ENCODE results near the gene CNR2. TPM values are rescaled to one million over a fixed set of nuclear protein-coding genes. Genes with fewer than 3 reads are reported as not detected.

CNR2 gene
- total RNA-seq, 1 experiment from 2014 or later = not detected

DNA sequence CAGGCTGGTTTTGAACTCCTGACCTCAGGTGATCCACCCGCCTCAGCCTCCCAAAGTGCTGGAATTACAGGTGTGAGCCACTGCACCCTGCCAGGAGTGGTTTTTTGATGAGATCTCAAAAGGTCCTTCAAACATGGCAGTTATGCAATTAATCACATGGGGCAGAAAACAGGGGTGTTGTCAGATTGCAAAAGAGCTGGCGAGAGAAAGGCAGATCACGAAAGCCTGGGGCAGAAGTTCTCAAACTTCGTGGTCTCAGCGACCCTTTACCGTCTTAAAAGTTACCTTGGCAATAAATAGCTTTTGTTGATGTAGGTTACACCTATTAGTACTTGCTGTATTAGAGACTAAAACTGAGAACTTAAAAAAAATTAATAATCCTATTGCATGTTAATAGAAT, 16.1 kb downstream of the CNR2 start:
- Mint-ChIP-seq H3K36me3 (ENCODE audit: insufficient read depth in 1 of 3, low read depth in 3 of 3) (no peaks in the 10 kb centered on the region), H3K27me3 (ENCODE audit: low read depth) (peaks cover 38% of the 10 kb centered on the region), H3K4me3 (no peak overlapping the region), H3K27ac (no peak overlapping the region), H3K9me3 (no peaks in the 10 kb centered on the region), H3K4me1 (peaks cover 5 to 12% of the 10 kb centered on the region in 2 experiments)
- no peak overlapping the region for H2BK12ac ChIP-seq (ENCODE audit: insufficient read length, low read depth, low read length)
- H3T11ph ChIP-seq (ENCODE audit: low read length) = no peak overlapping the region
- H2BK15ac ChIP-seq (ENCODE audit: low read depth, low read length) = no peak overlapping the region
- no peak overlapping the region for H2BK120ac ChIP-seq (ENCODE audit: low read depth, low read length, poor library complexity, severe bottlenecking)
- H4K8ac ChIP-seq (replicated peaks; ENCODE audit: insufficient read length, low read depth, low read length) = no peak overlapping the region
- H3K56ac ChIP-seq (ENCODE audit: insufficient read length, low read depth, low read length) = no peak overlapping the region
- no peak overlapping the region for H2BK20ac ChIP-seq (ENCODE audit: low read depth, low read length, poor library complexity, severe bottlenecking)
- no peak overlapping the region for H2AK5ac ChIP-seq (ENCODE audit: insufficient read length, low read length)
- no peak overlapping the region for H2AFZ ChIP-seq (ENCODE audit: low read length)
- no peak overlapping the region for H3K14ac ChIP-seq (ENCODE audit: insufficient read depth, low read length)
- H3K4me2 ChIP-seq (ENCODE audit: insufficient read depth, insufficient read length, low read length) = no peak overlapping the region
- H3K27ac ChIP-seq (ENCODE audit: insufficient read length, low read depth, low read length) = no peak overlapping the region
- H4K91ac ChIP-seq (ENCODE audit: insufficient read length, low read depth, low read length) = no peak overlapping the region
- H2BK5ac ChIP-seq (ENCODE audit: insufficient read length, low read length) = no peak overlapping the region
- TF ChIP-seq CTCF (conservative IDR thresholded peaks at IDR 0.05) = no peak
- no peaks in the 10 kb centered on the region for H4K20me1 ChIP-seq (ENCODE audit: control insufficient read depth, insufficient read depth, insufficient read length)
- no peak overlapping the region for H3K9ac ChIP-seq (ENCODE audit: extremely low read depth, insufficient read length, low read length)
- no peak overlapping the region for H3K4ac ChIP-seq (ENCODE audit: low read depth, low read length)
- DNase-seq = no peak
- H3K23me2 ChIP-seq (ENCODE audit: insufficient read length, low read depth, low read length, poor library complexity, severe bottlenecking) = no peaks in the 10 kb centered on the region
- H3K9me3 ChIP-seq (ENCODE audit: control insufficient read depth, low read depth, low read length) = no peaks in the 10 kb centered on the region
- no peaks in the 10 kb centered on the region for H3K79me2 ChIP-seq (ENCODE audit: insufficient read depth, low read length)
- no peak overlapping the region for H3K18ac ChIP-seq (ENCODE audit: insufficient read length, low read depth, low read length)
- H3K27me3 ChIP-seq (ENCODE audit: insufficient read depth, low read length) = no peaks in the 10 kb centered on the region
- WGBS (ENCODE audit: extremely low coverage, insufficient read length, low lambda C conversion rate) = no CpG with 5 or more reads among the region's 6 CpGs
- no peaks in the 10 kb centered on the region for H3K79me1 ChIP-seq (ENCODE audit: insufficient read depth, low read depth, low read length, poor library complexity, severe bottlenecking)
- H3K23ac ChIP-seq (ENCODE audit: insufficient read length, low read depth, low read length) = no peak overlapping the region
- H4K5ac ChIP-seq (ENCODE audit: insufficient read length, low read depth, low read length) = no peak overlapping the region
- no peaks in the 10 kb centered on the region for H3K4me1 ChIP-seq (ENCODE audit: insufficient read depth, low read length)
